ENCODE data around the gene ANKRD53.

GRCh38 chr2:71001981-71002570, 23.6 kb downstream of the ANKRD53 start:
- TF ChIP-seq POLR2AphosphoS5 (IDR thresholded peaks at IDR 0.05; ENCODE audit: low read depth, low read length) (no peak), TAF1 (IDR thresholded peaks at IDR 0.05; ENCODE audit: borderline replicate concordance, insufficient read depth, low read length) (no peak), REST (IDR thresholded peaks at IDR 0.05; ENCODE audit: insufficient read depth in 1 of 2, low read depth in 2 of 2, low read length in 2 of 2) (no peak), SIN3A (IDR thresholded peaks at IDR 0.05; ENCODE audit: borderline replicate concordance, insufficient read depth, low read length) (no peak), FOXP2 (optimal IDR thresholded peaks at IDR 0.05; ENCODE audit: borderline replicate concordance, extremely low read depth, extremely low read length, insufficient read depth) (no peak)

All from PFSK-1 (cell line).